ENCODE measurements around the gene KCNK4. TPM values are rescaled to one million over a fixed set of nuclear protein-coding genes. Genes with fewer than 3 reads are reported as not detected.

The KCNK4 gene
- total and polyA plus RNA-seq, 2 of the 13 experiments (the other 11 are each of a cell fraction or from before 2014, with no cell fraction given), result not detected

- in situ Hi-C loops (cut with HindIII; ENCODE audit: extremely low pct_ligation_motif_present, low pct_unique_long_range_greater_than_20kb), result no loop called here
- Histone ChIP-seq H3K9ac (ENCODE audit: insufficient read depth, low read depth, low read length) (no peak overlapping the region), H3K4me1 (ENCODE audit: insufficient read depth, low read length) (peaks cover 6% of the 10 kb centered on the region), H3K9me3 (ENCODE audit: low read length) (no peaks in the 10 kb centered on the region), H3K27me3 (ENCODE audit: control insufficient read depth in 1 of 2, insufficient read depth in 2 of 2, low read length in 2 of 2) (peaks cover 0 to 3% of the 10 kb centered on the region in 2 experiments; a peak in 1 of 5 replicates), H3K4me2 (ENCODE audit: low read depth, low read length) (no peak overlapping the region), H3K79me2 (ENCODE audit: insufficient read depth, low read length) (no peaks in the 10 kb centered on the region), H2AFZ (ENCODE audit: low read length) (no peak overlapping the region), H3K27ac (ENCODE audit: extremely low read length, insufficient read depth, low read length) (no peak overlapping the region), H3K36me3 (replicated peaks in 1 of 2; ENCODE audit: control insufficient read depth in 1 of 2, insufficient read depth in 2 of 2, low read length in 2 of 2) (peaks cover 1 to 15% of the 10 kb centered on the region in 2 experiments; a peak in 1 of 5 replicates), H4K20me1 (ENCODE audit: insufficient read depth, low read length) (no peaks in the 10 kb centered on the region), H3K4me3 (replicated peaks in 1 of 3; ENCODE audit: insufficient read depth in 1 of 3, low read depth in 2 of 3, low read length in 3 of 3) (no peak overlapping the region)
- CTCF ChIA-PET (ENCODE audit: low intra/inter-chr PET ratio, low total read pairs), result no interaction called here
- TF ChIP-seq ZNF614 (CRISPR knock-in tag; IDR thresholded peaks at IDR 0.05; ENCODE audit: borderline replicate concordance) (no peak), AGO2 (optimal IDR thresholded peaks at IDR 0.05; ENCODE audit: low read depth, low read length) (no peak), ZNF549 (CRISPR knock-in tag; IDR thresholded peaks at IDR 0.05) (no peak)
- POLR2A ChIA-PET, result no interaction called here
- DNase-seq (ENCODE audit: low spot score) (no peak), ATAC-seq (no peak), FAIRE-seq (no peak)
- 62% methylated on average over 11 of the region's 11 CpGs for WGBS (ENCODE audit: low lambda C conversion rate)
- intact Hi-C loops (cut with micrococcal nuclease; ENCODE audit: unreplicated experiment), result no loop called here
- no TSS peak for BruUV-seq (replicated peaks)
Observed at GRCh38 chr11:64324692-64325469, 33.8 kb downstream of the KCNK4 start.

DNA sequence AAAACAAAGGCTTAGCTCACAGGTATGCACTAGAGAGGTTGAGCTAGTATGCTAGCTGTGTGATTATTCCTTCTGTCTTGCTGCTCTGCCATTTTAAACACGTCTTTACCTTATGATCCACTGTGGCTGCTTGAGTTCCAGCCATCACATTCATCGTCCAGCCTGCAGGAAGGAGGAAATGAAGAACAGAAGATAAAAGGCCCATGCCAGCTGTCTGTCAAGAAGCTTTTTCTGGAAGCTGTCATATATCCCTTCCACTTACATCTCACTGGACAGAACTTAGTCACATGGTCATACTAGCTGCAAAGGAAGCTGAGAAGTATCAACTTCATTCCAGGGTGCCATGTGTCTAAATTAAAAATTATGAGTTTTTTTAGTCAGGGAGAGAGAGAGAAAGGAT, 36.3 kb downstream of the KCNK4 start:
- no peak overlapping the region for H2AFZ ChIP-seq (ENCODE audit: low read length)
- H3K4me1 ChIP-seq (ENCODE audit: insufficient read depth, low read length), result peaks cover 22% of the 10 kb centered on the region
- no peaks in the 10 kb centered on the region for H3K9me3 ChIP-seq (ENCODE audit: low read length)
- H3K27ac ChIP-seq (ENCODE audit: extremely low read length, insufficient read depth, low read length), result no peak overlapping the region
- in situ Hi-C loops (cut with HindIII; ENCODE audit: extremely low pct_ligation_motif_present, low pct_unique_long_range_greater_than_20kb), result no loop called here
- intact Hi-C loops (cut with micrococcal nuclease; ENCODE audit: unreplicated experiment), result no loop called here
- no peak overlapping the region for H3K4me3 ChIP-seq (replicated peaks in 1 of 3; ENCODE audit: insufficient read depth in 1 of 3, low read depth in 2 of 3, low read length in 3 of 3)
- ChIA-PET CTCF (ENCODE audit: low intra/inter-chr PET ratio, low total read pairs) (no interaction called here), POLR2A (interaction anchor here (3.2 kb wide), 1 partner anchor 10 kb away, joined by 12 read pairs; the partner anchor contains the start of genes PRDX5 and TRMT112)
- WGBS (ENCODE audit: low lambda C conversion rate), result 27% methylated on average over 2 of the region's 2 CpGs
- ATAC-seq (no peak), DNase-seq (ENCODE audit: low spot score) (no peak), FAIRE-seq (no peak)
- H3K79me2 ChIP-seq (ENCODE audit: insufficient read depth, low read length), result no peaks in the 10 kb centered on the region
- H3K9ac ChIP-seq (ENCODE audit: insufficient read depth, low read depth, low read length), result no peak overlapping the region
- no peaks in the 10 kb centered on the region for H3K36me3 ChIP-seq (replicated peaks in 1 of 2; ENCODE audit: control insufficient read depth in 1 of 2, insufficient read depth in 2 of 2, low read length in 2 of 2)
- no peak overlapping the region for H3K4me2 ChIP-seq (ENCODE audit: low read depth, low read length)
- H4K20me1 ChIP-seq (ENCODE audit: insufficient read depth, low read length), result no peaks in the 10 kb centered on the region
- H3K27me3 ChIP-seq (ENCODE audit: control insufficient read depth in 1 of 2, insufficient read depth in 2 of 2, low read length in 2 of 2), result peaks cover under 1 to 7% of the 10 kb centered on the region in 2 experiments; a peak in 3 of 5 replicates
- BruUV-seq (replicated peaks), result no TSS peak
- no peak for TF ChIP-seq HCFC1 (IDR thresholded peaks at IDR 0.05; ENCODE audit: low read depth, low read length)
- TF ChIP-seq, protein P1, sequence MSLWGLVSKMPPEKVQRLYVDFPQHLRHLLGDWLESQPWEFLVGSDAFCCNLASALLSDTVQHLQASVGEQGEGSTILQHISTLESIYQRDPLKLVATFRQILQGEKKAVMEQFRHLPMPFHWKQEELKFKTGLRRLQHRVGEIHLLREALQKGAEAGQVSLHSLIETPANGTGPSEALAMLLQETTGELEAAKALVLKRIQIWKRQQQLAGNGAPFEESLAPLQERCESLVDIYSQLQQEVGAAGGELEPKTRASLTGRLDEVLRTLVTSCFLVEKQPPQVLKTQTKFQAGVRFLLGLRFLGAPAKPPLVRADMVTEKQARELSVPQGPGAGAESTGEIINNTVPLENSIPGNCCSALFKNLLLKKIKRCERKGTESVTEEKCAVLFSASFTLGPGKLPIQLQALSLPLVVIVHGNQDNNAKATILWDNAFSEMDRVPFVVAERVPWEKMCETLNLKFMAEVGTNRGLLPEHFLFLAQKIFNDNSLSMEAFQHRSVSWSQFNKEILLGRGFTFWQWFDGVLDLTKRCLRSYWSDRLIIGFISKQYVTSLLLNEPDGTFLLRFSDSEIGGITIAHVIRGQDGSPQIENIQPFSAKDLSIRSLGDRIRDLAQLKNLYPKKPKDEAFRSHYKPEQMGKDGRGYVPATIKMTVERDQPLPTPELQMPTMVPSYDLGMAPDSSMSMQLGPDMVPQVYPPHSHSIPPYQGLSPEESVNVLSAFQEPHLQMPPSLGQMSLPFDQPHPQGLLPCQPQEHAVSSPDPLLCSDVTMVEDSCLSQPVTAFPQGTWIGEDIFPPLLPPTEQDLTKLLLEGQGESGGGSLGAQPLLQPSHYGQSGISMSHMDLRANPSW (CRISPR knock-in tag; IDR thresholded peaks at IDR 0.05; ENCODE audit: borderline replicate concordance), result no peak
- no peak for TF ChIP-seq ZNF432 (CRISPR knock-in tag; IDR thresholded peaks at IDR 0.05; ENCODE audit: borderline replicate concordance)
- no peak for TF ChIP-seq RERE (CRISPR knock-in tag; IDR thresholded peaks at IDR 0.05; ENCODE audit: low read depth)

Data from HepG2 (cell line).